ENCODE measurements around the gene SLC38A5. TPM values are rescaled to one million over a fixed set of nuclear protein-coding genes. Genes with fewer than 3 reads are reported as not detected.
A peak's percentile ranks its signal among the peaks of the same experiment; 100 is the strongest.
"Not testable (repeated sequence)": the region's sequence is repeated elsewhere in the genome, so short reads cannot be mapped to it uniquely, and the experiment has no call there.

Gene SLC38A5
- 10 to 100 TPM; 58.8 to 62.6 TPM for total RNA-seq

DNA sequence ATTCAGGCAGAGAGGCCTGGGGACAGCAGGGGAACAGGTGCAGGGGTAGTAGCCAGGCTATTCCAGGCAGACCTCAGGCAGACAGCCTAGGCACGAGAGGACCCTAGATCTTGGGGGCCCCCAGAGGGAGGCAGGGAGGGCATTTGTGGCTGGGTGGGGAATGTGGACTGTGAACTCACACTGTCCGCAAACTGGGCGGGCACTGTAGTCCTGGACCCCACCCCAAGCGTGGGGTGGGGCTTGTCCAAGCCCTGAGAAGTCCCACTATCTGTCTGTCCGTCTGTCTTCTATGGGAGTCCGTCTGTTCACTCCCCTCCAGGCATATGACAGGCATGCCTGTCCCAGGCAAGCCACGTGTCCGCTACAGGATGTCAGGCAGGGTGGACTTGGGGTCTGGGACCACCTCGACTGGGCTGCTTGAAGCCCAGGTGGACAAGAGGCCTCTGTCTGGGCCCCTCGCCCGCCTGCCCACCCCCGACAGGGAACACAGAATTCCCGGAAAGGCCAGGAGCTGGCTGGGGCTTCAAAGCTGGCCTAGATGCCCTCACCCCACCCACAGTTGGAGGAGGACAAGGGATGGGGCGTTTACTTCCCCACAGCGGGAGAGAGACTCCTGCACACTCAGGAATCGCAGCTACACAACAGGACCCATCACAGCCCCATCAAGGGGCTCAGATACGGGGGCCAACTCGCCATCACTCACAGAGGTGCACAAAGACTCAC lies at the start of gene SLC38A5:
TSS of gene SLC38A5 (minus strand) at position 151 of the 723 bp plus-strand sequence. CDS start 2,336 bp downstream, outside the sequence.
- Mint-ChIP-seq H3K27ac (peak within 1 kb of the TSS; percentile 96), H3K27me3 (no peaks in the 10 kb centered on the region), H3K4me1 (peaks cover 23% of the 10 kb centered on the region), H3K36me3 (peaks cover 15% of the 10 kb centered on the region), H3K4me3 (peak within 1 kb of the TSS; percentile 95), H3K9me3 (no peaks in the 10 kb centered on the region)
- ATAC-seq (ENCODE audit: low read depth) (no peak), DNase-seq (no peak)
- POLR2A ChIA-PET = interaction anchor here (0.5 to 1.8 kb wide), 4 partner anchors 70 to 873 kb away, joined by 3 to 4 read pairs (median 3); partner anchors contain the start of genes PQBP1, TBC1D25 and TIMM17B

DNA sequence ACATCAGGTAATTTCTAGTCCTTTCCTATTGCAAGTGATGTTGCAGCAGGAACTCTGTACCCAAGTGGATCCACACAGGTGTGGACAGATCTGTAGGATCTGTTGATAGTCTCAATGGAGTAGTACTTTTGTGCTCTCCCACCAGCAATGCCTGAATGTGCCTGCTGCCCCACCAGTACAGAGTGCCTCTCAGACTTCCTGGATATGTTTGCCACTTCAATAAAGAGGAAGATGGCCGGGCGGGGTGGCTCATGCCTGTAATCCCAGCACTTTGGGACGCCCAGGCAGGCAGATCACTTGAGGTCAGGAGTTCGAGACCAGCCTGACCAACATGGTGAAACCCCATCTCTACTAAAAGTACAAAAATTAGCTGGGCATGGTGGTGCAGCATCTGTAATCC lies 49.4 kb upstream of the SLC38A5 start:
- DNase-seq; H3K27me3 Mint-ChIP-seq; H3K9me3 Mint-ChIP-seq; H3K4me3 Mint-ChIP-seq; ATAC-seq (ENCODE audit: low read depth): not testable (repeated sequence)
- Mint-ChIP-seq H3K36me3 (peaks cover 20% of the 10 kb centered on the region), H3K4me1 (peaks cover 32% of the 10 kb centered on the region), H3K27ac (peak overlapping the region; percentile 69)
- POLR2A ChIA-PET = interaction anchor here (1.2 to 3.6 kb wide), 3 partner anchors 11 to 55 kb away, joined by 4 to 20 read pairs (median 5); partner anchors contain the start of genes PORCN, RBM3 and TBC1D25

DNA sequence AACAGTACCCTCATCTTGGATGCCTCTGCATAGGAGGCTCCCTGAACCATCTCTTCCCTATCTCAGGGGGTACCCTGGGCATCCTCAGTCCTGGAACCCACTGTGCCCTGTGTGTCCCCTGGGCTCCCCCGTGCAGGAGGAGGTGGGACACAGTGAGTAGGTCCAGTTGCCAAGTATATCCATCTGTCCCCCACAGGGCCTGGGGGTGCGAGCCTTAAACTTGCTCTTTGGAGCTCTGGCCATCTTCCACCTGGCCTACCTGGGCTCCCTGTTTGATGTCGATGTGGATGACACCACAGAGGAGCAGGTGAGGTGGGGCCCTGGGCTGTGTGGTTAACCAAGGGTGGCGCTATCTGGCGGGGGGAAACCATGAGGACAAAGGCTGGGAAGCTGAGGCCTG lies 46.9 kb upstream of the SLC38A5 start:
- POLR2A ChIA-PET = interaction anchor here (0.6 kb wide), 2 partner anchors 46 to 57 kb away, joined by 4 to 5 read pairs; partner anchors contain the start of gene RBM3
- H3K27ac Mint-ChIP-seq = no peak overlapping the region
- no peaks in the 10 kb centered on the region for H3K27me3 Mint-ChIP-seq
- ATAC-seq (ENCODE audit: low read depth) (no peak), DNase-seq (no peak)
- no peaks in the 10 kb centered on the region for H3K9me3 Mint-ChIP-seq
- H3K36me3 Mint-ChIP-seq = peaks cover 15% of the 10 kb centered on the region
- H3K4me1 Mint-ChIP-seq = peaks cover 34% of the 10 kb centered on the region
- no peak overlapping the region for H3K4me3 Mint-ChIP-seq

DNA sequence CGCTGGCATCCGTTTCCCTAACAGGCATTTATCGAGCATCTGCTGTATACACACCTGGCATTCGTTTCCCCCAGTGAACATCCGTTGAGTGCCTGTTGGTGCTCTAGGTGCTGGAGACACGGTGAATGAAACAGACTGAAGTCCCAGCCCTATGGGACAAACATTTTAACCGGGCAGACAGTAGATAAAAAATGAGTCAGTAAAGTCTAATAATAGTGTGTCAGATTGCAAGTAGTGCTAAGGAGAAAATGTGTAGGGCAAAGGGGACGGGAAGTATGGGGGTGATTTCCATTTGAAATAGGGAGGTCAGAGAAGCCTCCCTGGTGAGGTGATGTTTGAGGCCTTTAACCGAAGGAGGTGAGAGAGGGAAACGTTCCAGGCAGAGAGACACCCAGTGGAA lies 46.2 kb upstream of the SLC38A5 start:
- peaks cover 38% of the 10 kb centered on the region for H3K4me1 Mint-ChIP-seq
- no peak overlapping the region for H3K4me3 Mint-ChIP-seq
- ATAC-seq (ENCODE audit: low read depth) (no peak), DNase-seq (no peak)
- POLR2A ChIA-PET = no interaction called here
- peaks cover 16% of the 10 kb centered on the region for H3K36me3 Mint-ChIP-seq
- no peaks in the 10 kb centered on the region for H3K9me3 Mint-ChIP-seq
- no peaks in the 10 kb centered on the region for H3K27me3 Mint-ChIP-seq
- peak overlapping the region; percentile 30 for H3K27ac Mint-ChIP-seq

DNA sequence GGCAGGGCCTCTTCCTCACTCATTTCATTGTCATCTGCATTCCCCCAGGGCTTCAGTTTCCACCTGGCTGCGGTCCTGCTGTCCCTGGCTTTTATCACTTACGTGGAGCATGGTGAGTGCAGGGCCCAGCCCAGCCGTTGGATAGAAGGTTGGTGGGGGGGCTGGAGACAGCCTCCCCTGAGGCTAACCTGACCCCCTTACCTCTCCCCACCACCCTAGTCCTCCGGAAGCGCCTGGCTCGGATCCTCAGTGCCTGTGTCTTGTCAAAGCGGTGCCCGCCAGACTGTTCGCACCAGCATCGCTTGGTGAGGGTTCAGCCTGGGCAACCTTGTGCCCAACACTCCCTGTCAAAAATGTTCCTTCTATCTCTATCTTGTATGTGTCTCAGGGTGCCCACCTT lies 45.8 kb upstream of the SLC38A5 start:
- Mint-ChIP-seq H3K27ac (no peak overlapping the region), H3K9me3 (no peaks in the 10 kb centered on the region), H3K4me3 (no peak overlapping the region), H3K4me1 (peaks cover 38% of the 10 kb centered on the region), H3K27me3 (no peaks in the 10 kb centered on the region), H3K36me3 (peaks cover 15% of the 10 kb centered on the region)
- ATAC-seq (ENCODE audit: low read depth) = no peak
- no peak for DNase-seq
- POLR2A ChIA-PET = interaction anchor here (0.6 kb wide), 1 partner anchor 55 kb away, joined by 3 read pairs; no protein-coding TSS in a partner anchor

DNA sequence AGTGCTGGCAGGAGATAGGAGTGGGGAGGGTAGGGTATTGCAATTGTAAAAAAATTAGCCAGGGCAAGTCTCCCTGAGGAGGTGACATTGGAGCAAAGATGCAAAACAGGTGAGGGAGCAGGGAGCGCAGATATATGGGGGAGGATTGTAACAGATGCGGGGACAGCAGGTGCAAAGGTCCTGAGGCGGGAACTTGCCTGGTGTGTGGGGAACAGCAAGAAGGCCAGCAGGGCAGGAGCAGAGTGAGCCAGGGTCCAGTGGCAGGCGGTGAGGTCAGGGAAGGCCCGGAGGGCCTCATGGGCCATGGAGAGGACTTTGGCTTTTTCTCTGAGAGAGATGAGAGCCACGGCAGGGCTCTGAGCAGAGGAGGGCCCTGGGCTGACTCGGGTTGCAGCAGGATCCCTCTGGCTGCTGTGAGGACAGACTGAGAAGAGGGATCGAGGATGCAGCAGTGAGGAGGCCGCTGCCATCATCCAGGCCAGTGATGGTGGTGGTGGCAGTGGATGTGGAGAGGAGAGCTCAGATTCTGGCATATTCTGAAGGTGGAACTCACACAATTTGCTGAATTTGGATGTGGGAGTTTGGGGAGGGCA lies 44.9 kb upstream of the SLC38A5 start:
- H3K4me3 Mint-ChIP-seq = no peak overlapping the region
- H3K36me3 Mint-ChIP-seq = peaks cover 13% of the 10 kb centered on the region

DNA sequence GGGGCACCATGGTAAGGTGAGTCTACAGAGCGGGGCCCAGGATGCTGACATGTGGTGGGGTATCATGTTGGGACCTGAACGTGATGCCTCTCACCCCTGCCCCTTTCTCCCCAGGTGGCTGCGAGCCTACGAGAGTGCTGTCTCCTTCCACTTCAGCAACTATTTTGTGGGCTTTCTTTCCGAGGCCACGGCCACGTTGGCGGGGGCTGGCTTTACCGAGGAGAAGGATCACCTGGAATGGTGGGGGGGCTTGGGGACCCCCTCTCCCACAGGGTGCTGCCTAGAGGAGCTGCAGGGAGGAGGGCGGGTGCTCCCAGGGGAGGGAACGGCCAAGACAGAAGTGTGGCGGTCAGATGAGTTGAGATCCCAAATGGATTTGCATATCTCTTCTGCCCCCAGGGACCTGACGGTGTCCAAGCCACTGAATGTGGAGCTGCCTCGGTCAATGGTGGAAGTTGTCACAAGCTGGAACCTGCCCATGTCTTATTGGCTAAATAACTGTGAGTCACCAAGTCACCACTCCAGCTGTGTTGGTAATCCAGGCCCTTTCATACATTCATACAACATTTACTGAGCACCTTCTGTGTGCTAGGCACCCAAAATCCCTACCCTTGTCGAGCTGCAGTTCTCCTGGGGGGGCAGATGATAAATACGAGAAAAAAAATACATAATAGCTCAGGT lies 44.2 kb upstream of the SLC38A5 start:
- no peak overlapping the region for H3K27ac Mint-ChIP-seq
- no peaks in the 10 kb centered on the region for H3K9me3 Mint-ChIP-seq
- no peaks in the 10 kb centered on the region for H3K27me3 Mint-ChIP-seq
- no peak for DNase-seq
- H3K36me3 Mint-ChIP-seq = peaks cover 16% of the 10 kb centered on the region
- POLR2A ChIA-PET = no interaction called here
- H3K4me1 Mint-ChIP-seq = peaks cover 40% of the 10 kb centered on the region
- no peak overlapping the region for H3K4me3 Mint-ChIP-seq
- no peak for ATAC-seq (ENCODE audit: low read depth)

More for the DNA sequence above, 44.9 kb upstream of the SLC38A5 start:
- peaks cover 38% of the 10 kb centered on the region for H3K4me1 Mint-ChIP-seq
- no peaks in the 10 kb centered on the region for H3K27me3 Mint-ChIP-seq
- DNase-seq (no peak), ATAC-seq (ENCODE audit: low read depth) (no peak)
- no peaks in the 10 kb centered on the region for H3K9me3 Mint-ChIP-seq
- POLR2A ChIA-PET = interaction anchor here (0.6 kb wide), 1 partner anchor 54 kb away, joined by 3 read pairs; no protein-coding TSS in a partner anchor
- H3K27ac Mint-ChIP-seq = no peak overlapping the region

GRCh38 chrX:48513670-48514069 lies 43.6 kb upstream of the SLC38A5 start:
- Mint-ChIP-seq H3K4me3 (no peak overlapping the region), H3K36me3 (peaks cover 16% of the 10 kb centered on the region), H3K27ac (no peak overlapping the region), H3K27me3 (no peaks in the 10 kb centered on the region), H3K9me3 (no peaks in the 10 kb centered on the region), H3K4me1 (peaks cover 38% of the 10 kb centered on the region)
- DNase-seq = no peak
- no peak for ATAC-seq (ENCODE audit: low read depth)
- POLR2A ChIA-PET = no interaction called here

- POLR2A ChIA-PET = no interaction called here
- Mint-ChIP-seq H3K27ac (peak overlapping the region; percentile 25), H3K36me3 (peaks cover 14% of the 10 kb centered on the region), H3K4me3 (no peak overlapping the region), H3K4me1 (peaks cover 38% of the 10 kb centered on the region), H3K27me3 (no peaks in the 10 kb centered on the region), H3K9me3 (no peaks in the 10 kb centered on the region)
- ATAC-seq (ENCODE audit: low read depth) (no peak), DNase-seq (no peak)
Observed at GRCh38 chrX:48512371-48512935, 42.4 kb upstream of the SLC38A5 start.

- Mint-ChIP-seq H3K4me1 (peaks cover 33% of the 10 kb centered on the region), H3K27ac (peak overlapping the region; percentile 50), H3K36me3 (peaks cover 14% of the 10 kb centered on the region), H3K4me3 (no peak overlapping the region), H3K9me3 (no peaks in the 10 kb centered on the region), H3K27me3 (no peaks in the 10 kb centered on the region)
- no peak for DNase-seq
- POLR2A ChIA-PET = no interaction called here
- no peak for ATAC-seq (ENCODE audit: low read depth)
Observed at GRCh38 chrX:48511560-48511959, 41.5 kb upstream of the SLC38A5 start.

- no peaks in the 10 kb centered on the region for H3K9me3 Mint-ChIP-seq
- peaks cover 28% of the 10 kb centered on the region for H3K4me1 Mint-ChIP-seq
- POLR2A ChIA-PET = interaction anchor here (1.7 kb wide), 1 partner anchor 30 kb away, joined by 4 read pairs; the partner anchor contains the start of gene TBC1D25
- ATAC-seq (ENCODE audit: low read depth) (no peak), DNase-seq (no peak)
- no peaks in the 10 kb centered on the region for H3K27me3 Mint-ChIP-seq
- peaks cover 7% of the 10 kb centered on the region for H3K36me3 Mint-ChIP-seq
- H3K4me3 Mint-ChIP-seq = peak overlapping the region; percentile 93
- H3K27ac Mint-ChIP-seq = peak overlapping the region; percentile 87
Observed at GRCh38 chrX:48509619-48510018, 39.6 kb upstream of the SLC38A5 start.

- Mint-ChIP-seq H3K9me3 (no peaks in the 10 kb centered on the region), H3K27ac (peak overlapping the region; percentile 87), H3K27me3 (no peaks in the 10 kb centered on the region), H3K4me3 (peak overlapping the region; percentile 93), H3K36me3 (peaks cover 7% of the 10 kb centered on the region), H3K4me1 (peaks cover 28% of the 10 kb centered on the region)
- ATAC-seq (ENCODE audit: low read depth) (peak; percentile 8), DNase-seq (no peak)
- POLR2A ChIA-PET = interaction anchor here (1.7 kb wide), 1 partner anchor 30 kb away, joined by 4 read pairs; the partner anchor contains the start of gene TBC1D25
Observed at GRCh38 chrX:48509245-48509590, 39.2 kb upstream of the SLC38A5 start.
